Superior temporal gyrus (tissue), 1 donor: Measurements from ENCODE around the gene HNRNPC.
"Not testable (repeated sequence)": the region's sequence is repeated elsewhere in the genome, so short reads cannot be mapped to it uniquely, and the experiment has no call there.

Source experiments
- DNase-seq: peaks from one replicate; pipeline ENCODE4 v3.0.0-alpha.2; 2016; ENCODE audit errors: extremely low spot score

The HNRNPC gene

DNA sequence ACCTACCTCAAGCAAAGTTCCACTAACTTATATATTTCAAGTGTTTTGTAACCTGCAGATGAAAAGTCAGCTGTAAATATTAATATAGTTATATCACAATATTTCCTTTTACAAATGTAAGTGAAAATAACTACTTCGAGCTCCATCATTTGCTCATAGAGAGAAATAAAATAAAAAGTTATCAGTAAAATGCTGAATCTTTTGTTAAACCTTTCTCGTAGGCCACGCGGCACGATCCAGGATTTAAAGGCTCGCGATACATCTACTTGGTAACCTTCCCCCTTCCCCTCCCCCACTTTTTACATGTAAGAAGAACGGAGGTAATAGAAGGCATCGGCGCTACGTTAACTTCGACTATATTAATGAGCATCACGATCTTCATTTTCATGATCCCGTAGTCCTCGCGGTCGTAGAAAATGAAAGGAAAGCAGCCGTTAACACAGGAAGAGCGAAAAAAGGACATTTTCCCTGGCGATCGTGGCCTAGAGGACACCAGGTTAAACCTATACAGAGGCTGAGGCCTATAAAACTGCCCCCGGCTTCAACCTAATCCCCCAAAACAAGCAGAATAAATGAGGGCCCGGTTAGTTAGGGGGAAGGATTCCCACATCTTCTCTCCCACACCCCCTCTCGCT is 508 bp downstream of the HNRNPC start:
- DNase-seq, result peak; percentile 36

DNA sequence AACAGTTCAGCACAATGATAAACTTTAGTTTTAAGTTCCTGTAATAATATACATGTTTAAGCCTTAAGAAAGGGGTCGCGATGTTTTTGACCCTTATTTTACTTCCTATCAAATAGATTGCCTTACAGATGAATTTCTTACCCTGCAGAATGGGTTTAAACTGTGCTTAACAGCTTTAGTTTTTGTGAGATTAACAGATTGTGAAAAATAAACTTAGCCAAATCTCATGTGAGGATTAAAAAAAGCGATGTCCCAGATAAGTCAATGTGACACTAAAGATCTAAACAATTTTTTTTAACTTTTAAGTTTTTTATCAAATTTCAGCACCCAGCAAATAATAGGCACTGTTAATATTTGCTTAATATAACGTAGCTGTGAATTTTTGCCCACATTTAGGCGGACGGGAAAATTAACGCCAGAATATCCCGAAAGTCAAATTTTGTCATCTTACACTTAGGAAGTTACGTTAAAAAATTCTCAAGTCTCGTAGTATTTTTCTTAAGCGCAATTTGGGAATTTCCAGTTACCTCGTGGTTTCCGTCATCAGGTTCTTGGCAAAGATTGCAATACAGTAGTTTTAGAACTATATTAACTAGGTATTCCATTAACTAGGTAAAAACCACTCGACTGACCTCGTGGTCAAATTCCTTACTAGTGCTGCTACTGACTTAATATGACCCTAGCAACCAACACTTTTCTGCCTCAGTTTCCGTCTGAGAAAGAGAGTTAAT is 1.2 kb downstream of the HNRNPC start:
- no peak for DNase-seq

DNA sequence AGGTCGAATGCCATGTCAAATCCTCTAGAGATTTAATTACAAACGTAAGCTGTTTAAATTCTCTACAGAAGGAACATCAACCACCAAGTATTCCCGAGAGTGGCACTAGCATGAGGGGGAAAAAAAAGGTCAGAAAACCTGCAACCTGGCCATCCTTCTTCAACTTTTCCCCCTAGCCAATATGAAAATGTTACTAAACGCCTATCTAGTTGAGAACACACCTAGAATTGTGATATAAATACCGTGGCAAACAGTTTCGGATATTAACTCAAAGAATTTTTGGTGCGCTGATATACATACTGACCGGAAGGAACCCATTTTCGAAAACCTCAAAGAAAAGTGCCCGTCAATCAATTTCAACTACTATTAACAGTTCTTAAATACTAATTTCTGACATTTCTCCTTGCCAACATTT is 1.8 kb downstream of the HNRNPC start:
- no peak for DNase-seq

DNA sequence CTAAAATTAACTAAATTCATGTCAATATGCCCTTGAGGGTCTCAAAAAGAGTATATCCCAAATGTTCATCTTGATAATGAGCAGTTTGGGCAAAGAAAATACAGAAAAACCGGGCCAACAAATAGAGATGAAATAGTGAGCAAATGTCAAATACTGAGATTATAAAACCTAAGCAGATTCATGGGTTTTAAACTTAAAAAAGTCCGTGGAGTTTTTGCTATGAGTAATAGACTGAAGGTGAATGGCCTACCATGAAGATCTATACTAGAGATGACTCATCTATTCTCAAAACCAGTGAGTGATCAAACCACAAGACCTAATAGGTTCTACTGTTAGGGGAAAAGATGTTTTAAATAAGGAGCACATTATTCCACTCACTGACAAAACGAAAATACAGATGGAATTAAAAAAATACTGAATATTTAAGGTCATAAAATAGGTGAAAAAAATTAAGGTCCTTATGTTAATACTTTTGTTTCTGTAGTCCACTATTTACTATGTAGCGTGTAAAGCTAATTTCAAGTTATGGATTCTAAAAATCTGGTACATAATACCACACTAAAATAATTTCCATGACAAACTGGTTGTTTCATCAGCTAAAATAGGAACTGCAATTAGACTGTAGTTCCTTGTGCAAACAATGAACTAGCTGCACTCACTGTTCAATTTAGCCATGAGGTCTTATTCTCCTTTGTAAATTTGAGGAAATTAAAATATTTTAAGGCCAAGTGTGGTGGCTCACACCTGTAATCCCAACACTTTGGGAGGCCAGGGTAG is 5.0 kb downstream of the HNRNPC start:
- DNase-seq, result no peak

DNA sequence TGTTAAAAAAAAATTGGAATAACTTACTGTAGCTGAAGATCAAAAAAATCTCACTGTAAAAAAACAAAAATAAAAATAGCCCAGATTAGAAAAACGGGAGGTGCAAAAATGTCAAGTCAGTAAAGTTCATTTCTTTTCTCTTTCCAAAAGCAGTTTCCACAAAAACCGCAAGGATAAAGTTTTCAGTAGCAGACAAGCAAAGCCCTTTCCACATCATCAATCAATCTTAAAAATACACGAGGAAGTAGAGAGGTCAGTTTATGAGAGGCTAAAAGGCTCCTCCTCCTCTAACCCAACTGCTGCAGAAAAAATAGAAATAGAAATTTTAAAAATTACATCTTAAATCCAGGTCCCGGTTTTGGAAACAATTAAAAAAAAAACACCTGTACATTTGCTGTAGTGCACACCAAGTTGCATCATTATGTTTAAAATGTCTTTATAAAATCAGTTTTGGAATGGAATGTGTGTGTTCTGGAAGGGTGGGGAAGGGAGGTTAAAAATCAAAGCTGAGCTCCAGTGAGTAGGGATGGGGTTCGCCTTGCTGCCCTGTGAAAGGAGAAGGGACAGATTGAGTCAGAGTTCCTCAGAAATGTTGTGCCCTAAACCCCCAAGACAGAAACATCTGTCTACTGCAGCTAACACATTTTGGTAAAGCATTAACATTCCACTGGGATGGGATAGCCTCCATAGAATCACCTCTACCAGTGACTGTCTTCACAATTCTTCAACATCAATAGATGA is 5.8 kb downstream of the HNRNPC start:
- DNase-seq, result no peak

DNA sequence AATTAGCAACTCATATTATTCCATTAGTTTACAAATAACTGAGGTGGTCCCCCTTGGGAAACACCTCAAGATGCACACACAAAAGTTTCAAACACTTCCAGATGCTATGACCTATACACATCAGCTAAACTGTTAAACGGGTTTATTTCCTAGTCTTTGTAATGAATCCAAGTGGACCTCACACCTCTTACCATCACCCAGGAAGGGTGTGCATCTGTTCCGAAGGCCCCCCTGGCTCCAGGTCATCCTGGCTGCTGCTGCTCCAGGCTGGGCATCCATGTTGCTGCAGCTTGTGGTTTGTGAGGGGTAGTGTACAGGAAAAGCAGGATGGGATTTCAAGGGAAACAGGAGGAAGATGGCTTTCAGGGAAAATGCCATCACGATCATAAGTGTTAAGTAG is 6.8 kb downstream of the HNRNPC start:
- DNase-seq, result no peak

DNA sequence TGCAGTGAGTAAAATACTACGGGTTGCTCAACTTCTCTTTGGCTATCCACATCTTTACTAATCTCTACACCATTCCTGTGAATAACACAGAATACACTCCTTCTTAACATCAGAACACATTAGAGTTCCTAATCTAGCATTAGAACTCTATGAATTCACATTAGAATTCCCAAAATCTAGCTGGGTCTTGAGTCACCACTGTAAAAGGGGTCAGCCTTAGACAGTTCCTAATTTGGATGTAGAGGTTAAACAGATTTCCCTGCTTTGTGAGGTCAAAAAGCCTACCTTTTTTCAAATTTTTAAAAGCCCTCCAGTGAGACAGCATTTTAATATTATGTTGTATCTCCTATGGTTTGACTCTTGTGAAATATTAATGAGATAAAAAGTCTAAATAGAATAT is 7.4 kb downstream of the HNRNPC start:
- no peak for DNase-seq

DNA sequence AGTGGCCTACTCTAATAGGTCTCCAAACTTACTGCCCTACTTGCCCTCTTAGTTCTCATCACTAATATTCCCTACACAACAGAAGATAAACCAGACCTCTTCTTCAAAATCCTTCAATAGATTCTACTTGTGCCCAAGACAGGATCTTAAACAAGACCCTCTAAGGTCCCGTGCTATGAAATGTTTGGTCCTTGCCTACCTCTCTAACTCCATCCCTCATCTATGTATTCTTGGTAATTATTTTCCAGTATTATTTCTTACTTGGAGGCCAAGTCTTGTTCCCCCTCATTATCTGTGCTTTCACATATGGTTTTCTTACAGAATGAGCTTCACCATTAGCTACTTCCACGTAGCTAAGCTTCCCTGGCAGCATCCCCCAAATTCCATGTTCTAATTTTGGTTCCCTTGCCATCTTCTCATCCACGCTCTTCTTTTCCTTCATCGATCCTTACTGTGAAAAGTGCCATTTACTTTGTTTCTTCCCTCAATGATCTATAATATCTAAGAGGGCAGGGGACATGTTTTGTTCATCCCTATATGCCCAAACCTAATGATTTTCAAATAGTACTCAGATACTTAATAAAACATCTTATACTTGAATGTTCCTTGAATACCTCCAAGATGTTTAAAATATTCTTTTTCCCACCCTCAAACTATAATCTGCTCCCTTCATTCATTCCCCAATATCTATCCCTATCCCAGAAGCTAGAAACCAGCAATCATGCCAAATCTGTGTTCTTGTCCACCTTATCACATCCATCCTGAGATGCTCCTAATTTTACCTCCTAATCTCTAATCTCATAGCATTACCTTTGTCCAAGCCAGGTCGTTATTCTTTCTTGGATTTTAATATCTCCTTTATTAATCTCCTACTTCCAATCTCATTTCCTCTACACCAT is 10.1 kb downstream of the HNRNPC start:
- DNase-seq, result peak; percentile 5

DNA sequence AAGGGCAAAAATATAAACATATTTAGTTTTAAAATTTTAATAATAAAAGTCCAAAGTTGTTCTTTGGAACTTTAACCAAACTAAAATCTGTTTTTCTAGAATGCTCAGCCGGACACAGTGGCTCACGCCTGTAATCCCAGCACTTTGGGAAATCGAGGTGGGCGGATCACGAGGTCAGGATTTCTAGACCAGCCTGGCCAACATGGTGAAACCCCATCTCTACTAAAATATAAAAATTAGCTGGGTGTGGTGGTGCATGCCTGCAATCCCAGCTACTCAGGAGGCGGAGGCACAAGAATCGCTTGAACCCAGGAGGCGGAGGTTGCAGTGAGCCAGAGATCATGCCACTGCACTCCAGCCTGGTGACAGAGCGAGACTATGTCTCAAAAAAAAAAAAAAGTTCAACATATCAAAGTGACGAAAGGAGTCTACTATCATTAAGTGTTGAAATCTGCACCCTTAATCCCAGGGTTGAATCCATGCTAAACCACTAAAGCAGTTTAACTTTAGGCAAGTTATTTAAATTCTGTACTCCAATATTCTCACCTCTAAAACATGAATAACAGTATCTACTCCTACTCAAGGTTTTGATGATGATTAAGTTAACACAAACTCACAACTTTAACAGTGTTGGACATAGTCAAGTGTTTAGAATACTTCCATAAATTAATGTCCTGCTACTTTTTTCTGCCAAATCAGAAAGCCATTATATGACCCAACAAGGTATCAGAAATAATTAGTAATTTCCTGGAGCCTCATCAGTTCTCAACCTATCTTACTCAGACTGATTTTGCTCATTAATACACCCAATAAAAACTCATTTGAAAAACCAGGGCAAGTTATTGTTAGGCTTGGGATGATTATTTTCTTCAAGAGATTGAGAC is 11.0 kb downstream of the HNRNPC start:
- DNase-seq, result no peak

DNA sequence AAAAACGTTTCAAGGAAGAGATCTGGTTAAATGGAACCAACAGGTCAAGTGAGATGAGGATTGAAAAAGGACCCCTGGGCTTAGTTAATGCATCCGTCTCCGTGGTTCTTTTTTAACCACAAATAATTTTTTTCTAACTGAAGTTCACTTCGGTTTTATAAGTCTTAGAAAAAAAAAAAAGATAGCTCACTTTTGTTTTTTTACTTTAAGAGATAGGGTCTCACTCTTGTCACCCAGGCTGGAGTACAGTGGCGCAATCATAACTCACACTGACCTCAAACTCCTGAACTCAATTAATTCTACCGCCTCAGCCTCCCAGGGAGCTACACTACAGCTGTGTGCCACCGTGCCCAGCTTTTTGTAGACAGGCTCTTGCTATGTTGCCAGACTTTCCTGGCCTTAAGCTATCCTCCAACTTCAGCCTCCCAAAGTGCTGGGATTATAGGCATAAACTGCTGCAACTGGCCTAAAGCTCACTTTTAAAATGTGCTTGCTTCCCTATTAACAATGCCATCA is 11.8 kb downstream of the HNRNPC start:
- DNase-seq, result no peak

DNA sequence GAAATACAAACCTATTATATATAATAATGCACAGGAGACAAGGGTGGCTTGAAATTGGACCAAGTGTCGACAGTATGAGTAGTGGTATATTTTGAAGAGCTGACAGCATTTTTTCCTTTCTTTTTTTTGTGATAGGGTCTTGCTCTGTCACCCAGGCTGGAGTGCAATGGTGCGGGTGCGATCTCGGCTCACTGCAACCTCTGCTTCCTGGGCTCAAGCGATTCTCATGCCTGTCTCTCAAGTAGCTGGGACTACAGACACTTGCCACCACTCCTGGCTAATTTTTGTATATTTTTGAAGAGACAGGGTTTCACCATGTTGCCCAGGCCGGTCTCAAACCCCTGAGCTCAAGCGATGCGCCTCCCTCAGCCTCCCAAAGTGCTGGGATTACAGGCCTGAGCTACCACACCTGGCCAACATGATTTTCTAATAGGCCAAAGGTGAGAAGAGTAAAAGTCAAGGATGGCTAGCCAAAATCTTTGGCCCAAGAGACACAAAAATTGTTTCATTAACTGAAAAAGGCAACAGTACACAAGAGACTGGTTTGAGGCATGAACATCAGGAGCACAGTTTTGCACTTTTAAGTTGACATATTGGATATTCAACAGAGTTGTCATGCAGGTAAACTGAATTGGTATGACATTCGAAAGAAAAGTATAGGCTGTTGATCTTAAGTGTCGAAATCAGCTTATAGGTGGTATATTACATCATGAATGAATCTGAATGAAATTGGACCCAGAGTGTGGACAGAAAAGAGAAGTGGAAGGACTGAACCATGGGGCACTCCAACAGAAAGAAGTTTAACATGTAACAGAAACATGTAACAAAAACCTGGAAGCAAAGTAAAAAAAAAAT is 12.5 kb downstream of the HNRNPC start:
- DNase-seq, result no peak

DNA sequence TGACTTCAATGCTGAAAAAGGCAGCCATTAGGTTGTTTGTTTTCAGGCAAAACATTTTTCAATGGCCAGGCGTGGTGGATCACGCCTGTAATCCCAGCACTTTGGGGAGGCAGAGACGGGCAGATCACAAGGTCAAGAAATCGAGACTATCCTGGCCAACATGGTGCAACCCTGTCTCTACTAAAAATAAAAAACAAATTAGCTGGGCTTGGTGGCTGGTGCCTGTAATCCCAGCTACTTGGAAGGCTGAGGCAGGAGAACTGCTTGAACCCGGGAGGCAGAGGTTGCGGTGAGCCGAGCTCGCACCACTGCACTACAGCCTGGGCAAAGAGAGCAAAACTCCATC is 13.2 kb downstream of the HNRNPC start:
- not testable (repeated sequence) for DNase-seq

DNA sequence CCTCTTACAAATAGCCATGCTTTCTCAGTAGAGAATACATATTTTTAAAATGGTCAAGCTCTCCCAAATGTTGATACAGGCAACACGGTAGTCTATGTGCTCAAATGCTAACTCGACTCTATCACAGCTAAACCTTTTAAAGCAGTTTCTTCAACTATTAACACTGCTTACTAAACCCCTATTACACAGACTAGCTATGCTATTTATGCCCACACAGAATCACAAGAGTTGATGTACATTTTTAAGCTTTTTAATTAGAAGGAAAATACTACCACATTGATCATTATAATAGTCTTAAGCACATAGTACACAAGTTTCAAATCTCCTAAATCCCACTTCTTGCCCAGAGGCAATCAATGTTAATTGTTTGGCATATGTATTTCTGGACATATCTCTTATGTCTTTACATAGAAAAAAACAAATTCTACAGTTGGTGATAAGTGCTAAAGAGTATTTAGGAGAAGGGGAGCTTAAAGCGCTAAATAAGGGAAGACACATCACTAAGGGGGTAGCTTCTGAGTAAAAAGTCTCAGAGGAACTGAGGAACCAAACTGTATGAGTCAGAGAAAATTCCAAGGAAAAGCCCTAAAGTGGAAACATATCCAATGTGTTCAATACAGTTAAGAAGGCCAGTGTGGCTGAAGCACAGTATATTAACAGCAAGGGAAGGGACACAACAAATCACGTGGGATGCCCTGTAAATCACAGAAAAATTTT is 13.7 kb downstream of the HNRNPC start:
- DNase-seq, result no peak

DNA sequence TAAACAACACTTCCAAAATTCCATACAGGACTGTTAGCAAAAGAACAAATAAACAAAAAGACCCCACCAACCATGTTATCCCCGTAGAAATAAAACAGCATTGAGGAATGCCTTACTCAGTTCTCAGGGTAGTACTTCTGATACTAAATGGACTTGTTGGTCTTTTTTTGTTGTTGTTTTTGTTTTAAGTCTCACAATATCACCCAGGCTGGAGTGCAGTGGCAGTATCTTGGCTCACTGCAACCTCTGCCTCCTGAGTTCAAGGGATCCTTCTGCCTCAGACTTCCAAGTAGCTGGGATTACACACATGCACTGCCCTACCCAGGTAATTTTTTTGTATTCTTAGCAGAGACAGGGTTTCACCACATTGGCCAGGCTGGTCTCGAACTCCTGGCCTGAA is 17.1 kb downstream of the HNRNPC start:
- DNase-seq, result no peak

DNA sequence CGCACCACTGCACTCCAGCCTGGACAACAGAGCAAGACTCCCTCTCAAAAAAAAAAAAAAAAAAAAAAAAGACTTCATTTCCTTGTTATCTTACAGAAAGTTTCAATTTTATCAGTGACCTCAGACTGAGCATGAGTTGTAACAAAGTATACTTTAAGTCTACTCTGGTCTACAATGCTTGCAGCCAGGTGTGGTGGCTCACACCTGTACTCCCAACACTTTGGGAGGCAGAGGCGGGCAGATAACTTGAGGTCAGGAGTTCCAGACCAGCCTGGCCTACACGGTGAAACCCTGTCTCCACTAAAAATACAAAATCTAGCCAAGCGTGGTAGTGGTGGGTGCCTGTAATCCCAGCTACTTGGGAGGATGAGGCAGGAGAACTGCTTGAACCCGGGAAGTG is 18.0 kb downstream of the HNRNPC start:
- no peak for DNase-seq

DNA sequence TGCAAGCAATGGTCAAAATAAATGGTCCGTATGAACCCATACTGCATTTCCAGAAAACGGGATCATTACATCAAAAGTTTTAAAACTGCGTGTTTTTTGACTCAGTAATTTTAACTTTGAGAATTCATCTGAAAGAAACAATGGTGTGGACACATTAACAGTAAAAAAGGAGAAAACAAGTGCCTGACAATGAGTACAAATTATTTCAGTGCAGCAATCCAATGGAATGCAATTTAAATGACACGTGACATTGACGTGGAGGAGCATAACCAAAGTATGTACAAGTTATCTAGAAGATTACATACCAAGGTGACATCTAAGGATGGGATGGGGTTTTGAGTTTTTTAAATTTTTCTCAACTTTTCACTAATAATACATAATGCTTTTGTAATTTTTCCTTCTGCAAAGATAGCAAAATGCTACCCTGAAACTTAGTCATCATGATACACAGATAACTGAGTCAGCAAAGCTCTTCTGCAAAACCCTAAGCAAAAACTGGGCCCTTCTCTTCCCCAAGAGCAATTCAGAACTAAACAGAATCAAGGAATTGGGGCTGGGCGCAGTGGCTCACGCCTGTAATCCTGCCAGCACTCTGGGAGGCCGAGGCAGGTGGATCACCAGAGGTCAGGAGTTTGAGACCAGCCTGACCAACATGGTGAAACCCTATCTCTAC is 20.4 kb downstream of the HNRNPC start:
- DNase-seq, result no peak

DNA sequence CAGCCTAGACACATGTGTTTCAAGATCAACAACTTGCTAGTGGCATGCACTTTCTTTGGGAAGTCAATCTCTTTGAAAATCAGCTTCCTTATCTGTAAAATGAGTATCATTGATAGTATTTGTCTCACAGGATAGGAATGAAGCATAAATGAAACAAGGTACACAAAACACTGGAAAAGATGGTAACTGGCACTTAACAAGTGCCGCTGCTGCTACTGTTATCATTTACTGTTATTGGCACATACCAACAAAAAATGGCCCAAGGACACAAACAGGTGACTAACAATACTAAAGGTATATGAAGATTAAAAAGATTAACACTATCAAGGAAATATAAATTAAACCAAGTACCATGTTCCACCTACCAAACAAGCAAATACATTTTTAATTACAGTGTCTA is 20.9 kb downstream of the HNRNPC start:
- DNase-seq, result no peak

DNA sequence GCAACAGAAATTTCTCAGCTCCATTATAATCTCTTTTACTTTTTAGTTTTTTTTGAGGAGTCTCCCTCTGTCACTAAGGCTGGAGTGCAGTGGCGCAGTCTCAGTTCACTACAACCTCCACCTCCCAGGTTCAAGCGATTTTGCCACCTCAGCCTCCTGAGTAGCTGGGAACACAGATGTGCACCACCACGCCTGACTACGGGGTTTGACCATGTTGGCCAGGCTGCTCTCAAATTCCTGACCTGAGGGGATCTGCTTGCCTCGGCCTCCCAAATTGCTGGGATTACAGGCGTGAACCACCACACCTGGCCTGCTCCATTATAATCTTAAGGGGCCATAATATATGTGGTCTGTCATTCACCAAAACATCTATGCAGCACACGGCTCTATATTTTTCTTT is 23.4 kb downstream of the HNRNPC start:
- DNase-seq, result no peak
